Omental fat pad (tissue), 4 donors: ENCODE data around the gene ATXN10. TPM values are rescaled to one million over a fixed set of nuclear protein-coding genes. Genes with fewer than 3 reads are reported as not detected.

Experiments
- ATAC-seq: fragments of 150-250 bp; one replicate; pipeline ENCODE4 v1.9.1; 2016; ENCODE audit warnings: mild to moderate bottlenecking, moderate library complexity; ENCODE audit not compliant: low FRiP score
- DNase-seq: peaks from one replicate; pipeline ENCODE4 v3.0.0-alpha.2; 2019; ENCODE audit warnings: low spot score
- CTCF ChIP-seq, 3 donors: fragments of 450-650 bp; IDR thresholded peaks; one replicate each; pipeline ENCODE4 v1.5.1; 2016 to 2017; ENCODE audit warnings: antibody characterized with exemption in 3 of 3, mild to moderate bottlenecking in 3 of 3, moderate library complexity in 2 of 3
- total RNA-seq, 4 donors: library from RNA; depleted of rRNA; stranded (reverse); fragments of >200 nt; gene quantifications; one replicate each; pipeline ENCODE4 v1.1.0, GENCODE V29; 2016

Gene ATXN10
- total RNA-seq, 4 donors from 2014 or later = 80.9 to 127 (median 103) TPM

DNA sequence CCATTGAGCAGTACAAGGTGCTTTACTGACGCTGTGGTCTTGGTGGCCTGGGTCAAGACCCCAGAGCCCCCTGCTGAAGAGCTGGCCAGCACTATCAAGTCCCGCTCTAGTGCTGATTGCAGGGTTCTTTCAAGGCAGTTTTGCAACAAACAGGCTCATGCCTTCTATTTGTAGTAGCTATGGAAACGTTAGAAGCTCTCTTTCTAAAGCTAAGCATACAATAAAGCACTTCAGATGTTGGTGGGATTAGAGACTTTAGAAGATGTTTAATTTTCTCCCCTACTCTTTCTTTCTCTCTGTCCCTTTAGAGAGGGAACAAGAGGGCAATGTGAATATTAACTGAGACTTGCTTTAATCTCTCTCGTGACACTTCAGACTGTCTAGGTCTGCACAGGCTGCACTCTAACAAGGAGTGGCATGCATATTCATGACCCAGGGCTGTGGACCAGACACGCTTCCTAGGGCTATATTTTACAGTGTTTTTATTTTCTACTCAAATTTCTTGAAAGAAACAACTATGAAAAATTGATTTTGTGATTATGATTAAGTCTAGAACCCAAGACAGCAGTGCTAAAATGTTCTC lies 166.8 kb downstream of the ATXN10 start:
- ATAC-seq = no peak
- DNase-seq = no peak
- TF ChIP-seq CTCF (IDR thresholded peaks at IDR 0.05) = no peak

DNA sequence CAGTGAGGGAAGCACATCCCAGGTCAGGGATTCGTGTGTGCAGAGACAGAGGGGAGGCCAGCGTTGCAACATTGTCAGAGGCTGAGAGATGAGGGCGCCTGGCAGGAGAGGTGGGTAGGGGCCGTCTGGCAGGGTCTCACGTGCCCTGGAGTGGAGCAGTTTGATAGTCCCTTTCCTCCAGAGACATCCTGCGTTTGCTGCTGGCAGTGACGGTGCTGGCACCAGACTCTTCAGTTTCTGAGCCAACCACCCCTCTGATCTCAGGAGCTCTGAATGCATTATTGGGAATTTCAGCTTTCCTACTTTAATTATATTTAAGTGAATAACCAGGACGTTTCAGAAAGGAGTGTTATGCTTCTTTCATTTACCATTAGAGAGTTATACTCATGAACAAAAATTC lies 168.8 kb downstream of the ATXN10 start:
- no peak for ATAC-seq
- DNase-seq = no peak
- TF ChIP-seq CTCF (IDR thresholded peaks at IDR 0.05) = no peak

- no peak for DNase-seq
- TF ChIP-seq CTCF (IDR thresholded peaks at IDR 0.05) = no peak
- no peak for ATAC-seq
Observed at GRCh38 chr22:45842291-45842991, 170.8 kb downstream of the ATXN10 start.

DNA sequence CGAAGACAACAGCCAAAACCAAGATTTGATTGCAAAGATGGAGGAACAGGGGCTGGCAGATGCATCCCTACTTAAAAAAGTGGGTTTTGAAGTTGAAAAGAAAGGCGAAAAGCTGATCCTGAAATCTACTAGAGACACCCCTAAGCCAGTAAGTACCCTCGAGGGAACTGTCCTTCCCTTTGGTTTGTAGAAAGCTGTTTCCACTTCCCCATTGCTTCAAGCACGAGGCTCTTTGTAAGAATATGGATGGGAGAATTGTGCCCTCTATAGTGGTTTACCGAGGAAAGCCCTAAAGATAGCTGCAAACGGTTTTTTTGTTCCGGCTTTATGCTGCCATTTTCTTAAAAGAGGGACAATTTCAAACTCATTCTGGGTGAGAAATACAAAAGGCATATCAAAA lies 171.4 kb downstream of the ATXN10 start:
- TF ChIP-seq CTCF (IDR thresholded peaks at IDR 0.05) = no peak
- DNase-seq = no peak
- ATAC-seq = no peak

- no peak for ATAC-seq
- TF ChIP-seq CTCF (IDR thresholded peaks at IDR 0.05) = no peak
- no peak for DNase-seq
Observed at GRCh38 chr22:45843986-45844385, 172.4 kb downstream of the ATXN10 start.

GRCh38 chr22:45845076-45845487 lies 173.4 kb downstream of the ATXN10 start:
- ATAC-seq (no peak), DNase-seq (no peak)
- TF ChIP-seq CTCF (IDR thresholded peaks at IDR 0.05) = no peak

- no peak for TF ChIP-seq CTCF (IDR thresholded peaks at IDR 0.05)
- DNase-seq = no peak
- no peak for ATAC-seq
Observed at GRCh38 chr22:45846952-45847351, 175.3 kb downstream of the ATXN10 start.
